RWPE2 (cell line): ENCODE measurements around the gene CD70.

Experiments
- ATAC-seq: fragments of 200-7000 bp; cut with Tn5 transposase; 3 replicates; pipeline ENCODE4 v1.9.1; 2021; ENCODE audit warnings: low read depth
- DNase-seq: peaks from one replicate; pipeline ENCODE4 v3.0.0-alpha.2; 2020; ENCODE audit warnings: low spot score
- H3K27ac ChIP-seq: fragments of 450-650 bp; 2 replicates; pipeline ENCODE4 v1.5.1; 2017; ENCODE audit warnings: mild to moderate bottlenecking; ENCODE audit not compliant: poor library complexity, severe bottlenecking
- H3K27me3 ChIP-seq: fragments of 250-450 bp; sonication (Bioruptor Pico); 2 replicates; pipeline ENCODE4 v1.5.1; 2021; ENCODE audit warnings: mild to moderate bottlenecking, moderate library complexity; ENCODE audit not compliant: insufficient read depth, poor library complexity, severe bottlenecking
- H3K36me3 ChIP-seq: fragments of 250-450 bp; sonication (Bioruptor Pico); 2 replicates; pipeline ENCODE4 v1.5.1; 2020; ENCODE audit warnings: low read depth, mild to moderate bottlenecking, moderate library complexity
- H3K4me1 ChIP-seq: fragments of 250-450 bp; sonication (Bioruptor Pico); 2 replicates; pipeline ENCODE4 v1.5.1; 2021; ENCODE audit warnings: mild to moderate bottlenecking, moderate library complexity; ENCODE audit not compliant: insufficient read depth, poor library complexity, severe bottlenecking
- H3K4me3 ChIP-seq: fragments of 250-450 bp; sonication (Bioruptor Pico); 2 replicates; pipeline ENCODE4 v1.5.1; 2021; ENCODE audit warnings: mild to moderate bottlenecking, moderate library complexity; ENCODE audit not compliant: severe bottlenecking
- H3K9me3 ChIP-seq: fragments of 250-450 bp; sonication (Bioruptor Pico); 2 replicates; pipeline ENCODE4 v1.5.1; 2021; ENCODE audit warnings: mild to moderate bottlenecking, moderate library complexity; ENCODE audit not compliant: severe bottlenecking
- TF ChIP-seq, protein P1 (sequence below): fragments of 450-650 bp; IDR thresholded peaks from one replicate; pipeline ENCODE4 v1.5.1; 2017; ENCODE audit warnings: mild to moderate bottlenecking, moderate library complexity; ENCODE audit not compliant: poor library complexity, severe bottlenecking

The CD70 gene

DNA sequence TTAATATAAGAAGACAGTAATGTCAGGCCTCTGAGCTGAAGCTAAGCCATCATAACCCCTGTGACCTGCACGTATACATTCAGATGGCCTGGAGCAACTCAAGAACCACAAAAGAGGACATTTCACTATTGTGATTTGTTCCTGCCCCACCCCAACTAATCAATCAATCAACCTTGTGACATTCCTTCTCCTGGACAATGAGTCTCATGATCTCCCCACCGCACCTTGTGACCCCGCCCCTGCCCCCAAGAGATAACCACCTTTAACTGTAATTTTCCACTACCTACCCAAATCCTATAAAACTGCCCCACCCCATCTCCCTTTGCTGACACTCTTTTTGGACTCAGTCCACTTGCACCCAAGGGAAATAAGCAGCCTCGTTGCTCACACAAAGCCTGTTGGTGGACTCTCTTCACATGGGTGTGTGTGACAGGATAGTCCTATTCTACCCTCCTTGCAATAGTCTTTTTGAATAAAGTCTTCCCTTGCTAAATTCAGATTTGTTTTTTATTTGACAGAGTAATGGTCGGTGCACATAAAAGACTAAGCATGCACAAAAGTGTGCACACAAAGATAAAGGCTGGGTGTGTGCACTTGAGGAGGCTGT, 14.0 kb downstream of the CD70 start:
- H3K27ac ChIP-seq = peak overlapping the region; percentile 60
- TF ChIP-seq, protein P1, sequence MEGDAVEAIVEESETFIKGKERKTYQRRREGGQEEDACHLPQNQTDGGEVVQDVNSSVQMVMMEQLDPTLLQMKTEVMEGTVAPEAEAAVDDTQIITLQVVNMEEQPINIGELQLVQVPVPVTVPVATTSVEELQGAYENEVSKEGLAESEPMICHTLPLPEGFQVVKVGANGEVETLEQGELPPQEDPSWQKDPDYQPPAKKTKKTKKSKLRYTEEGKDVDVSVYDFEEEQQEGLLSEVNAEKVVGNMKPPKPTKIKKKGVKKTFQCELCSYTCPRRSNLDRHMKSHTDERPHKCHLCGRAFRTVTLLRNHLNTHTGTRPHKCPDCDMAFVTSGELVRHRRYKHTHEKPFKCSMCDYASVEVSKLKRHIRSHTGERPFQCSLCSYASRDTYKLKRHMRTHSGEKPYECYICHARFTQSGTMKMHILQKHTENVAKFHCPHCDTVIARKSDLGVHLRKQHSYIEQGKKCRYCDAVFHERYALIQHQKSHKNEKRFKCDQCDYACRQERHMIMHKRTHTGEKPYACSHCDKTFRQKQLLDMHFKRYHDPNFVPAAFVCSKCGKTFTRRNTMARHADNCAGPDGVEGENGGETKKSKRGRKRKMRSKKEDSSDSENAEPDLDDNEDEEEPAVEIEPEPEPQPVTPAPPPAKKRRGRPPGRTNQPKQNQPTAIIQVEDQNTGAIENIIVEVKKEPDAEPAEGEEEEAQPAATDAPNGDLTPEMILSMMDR = no peak
- H3K4me1 ChIP-seq = peaks cover 24% of the 10 kb centered on the region
- H3K27me3 ChIP-seq = no peaks in the 10 kb centered on the region
- DNase-seq (no peak), ATAC-seq (no peak)
- H3K9me3 ChIP-seq = no peaks in the 10 kb centered on the region
- no peaks in the 10 kb centered on the region for H3K36me3 ChIP-seq
- H3K4me3 ChIP-seq = no peak overlapping the region

DNA sequence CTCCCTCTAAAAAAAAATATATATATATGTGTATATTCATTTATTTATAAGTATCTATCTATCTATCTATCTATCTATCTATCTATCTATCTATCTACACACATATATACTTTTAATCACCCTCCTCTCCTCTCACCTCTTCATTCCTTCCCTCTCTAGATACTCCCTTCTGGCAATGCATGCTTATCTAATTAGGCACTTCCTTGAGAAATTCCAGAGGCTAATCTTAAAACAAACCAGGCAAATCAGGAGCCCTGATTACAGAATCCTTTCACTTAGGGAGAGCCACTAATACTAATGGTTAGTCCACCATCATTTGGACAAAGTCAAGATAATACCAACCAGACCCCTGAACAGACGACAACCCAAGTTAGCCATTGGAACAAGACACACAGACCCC, 17.6 kb downstream of the CD70 start:
- Histone ChIP-seq H3K27me3 (no peaks in the 10 kb centered on the region), H3K9me3 (no peaks in the 10 kb centered on the region), H3K27ac (no peak overlapping the region), H3K36me3 (no peaks in the 10 kb centered on the region), H3K4me1 (peaks cover 20% of the 10 kb centered on the region), H3K4me3 (no peak overlapping the region)
- no peak for ATAC-seq
- TF ChIP-seq, protein P1 = no peak
- DNase-seq = no peak

DNA sequence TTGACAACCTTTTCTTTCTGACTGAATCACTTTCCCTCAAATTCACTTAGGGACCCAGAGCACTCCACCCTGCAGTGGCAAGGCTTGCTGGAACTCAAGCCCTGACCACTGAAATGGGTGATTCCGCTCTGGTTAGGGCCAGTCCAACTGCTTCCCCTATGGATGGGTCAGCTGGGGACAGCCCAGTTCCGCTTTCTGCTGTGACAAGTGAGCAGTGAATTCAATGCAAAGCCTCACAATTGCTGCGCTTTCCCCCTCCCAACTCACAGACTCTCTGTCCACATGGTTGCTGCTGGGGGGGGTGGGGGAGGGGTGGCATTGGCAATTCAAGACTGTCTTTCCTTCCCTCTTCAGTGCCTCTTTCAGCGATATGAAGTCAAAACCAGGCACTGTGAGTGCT, 18.7 kb downstream of the CD70 start:
- Histone ChIP-seq H3K9me3 (no peaks in the 10 kb centered on the region), H3K36me3 (no peaks in the 10 kb centered on the region), H3K4me3 (no peak overlapping the region), H3K27me3 (no peaks in the 10 kb centered on the region), H3K4me1 (peaks cover 13% of the 10 kb centered on the region), H3K27ac (no peak overlapping the region)
- no peak for ATAC-seq
- TF ChIP-seq, protein P1 = no peak
- no peak for DNase-seq

DNA sequence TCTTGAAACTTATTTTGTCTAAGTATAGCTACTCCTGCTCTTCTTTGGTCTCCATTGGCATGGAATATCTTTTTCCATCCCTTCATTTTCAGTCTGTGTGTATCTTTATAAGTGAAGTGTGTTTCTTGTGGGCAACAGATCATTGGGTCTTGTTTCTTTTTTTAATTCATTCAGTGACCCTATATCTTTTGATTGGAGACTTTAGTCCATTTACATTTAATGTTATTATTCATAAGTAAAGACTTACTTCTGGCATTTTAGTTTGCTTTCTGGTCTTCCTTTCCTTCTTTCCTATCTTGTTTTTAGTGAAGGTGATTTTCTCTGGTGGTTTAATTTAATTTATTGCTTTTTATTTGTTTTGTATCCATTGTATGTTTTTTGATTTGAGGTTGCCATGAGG, 19.8 kb downstream of the CD70 start:
- no peak overlapping the region for H3K27ac ChIP-seq
- H3K27me3 ChIP-seq = no peaks in the 10 kb centered on the region
- DNase-seq = no peak
- no peaks in the 10 kb centered on the region for H3K9me3 ChIP-seq
- peaks cover 2% of the 10 kb centered on the region for H3K4me1 ChIP-seq
- ATAC-seq = no peak
- H3K4me3 ChIP-seq = no peak overlapping the region
- TF ChIP-seq, protein P1 = no peak
- H3K36me3 ChIP-seq = no peaks in the 10 kb centered on the region

DNA sequence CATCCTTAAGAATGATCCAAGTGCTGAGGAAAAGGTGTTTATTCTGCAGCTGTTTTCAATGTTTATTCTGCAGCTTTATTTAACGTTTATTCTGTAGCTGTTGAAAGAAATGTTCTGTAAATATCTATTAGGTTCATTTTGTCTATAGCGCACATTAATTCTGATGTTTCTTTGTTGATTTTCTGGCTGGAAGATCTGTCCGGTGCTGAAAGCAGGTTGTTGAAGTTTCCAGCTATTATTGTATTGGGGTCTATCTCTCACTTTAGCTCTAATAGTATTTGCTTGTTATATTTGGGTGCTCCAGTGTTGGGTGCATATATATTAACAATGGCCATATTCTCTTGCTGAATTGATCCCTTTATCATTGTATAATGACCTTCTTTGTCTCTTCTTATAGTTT, 20.2 kb downstream of the CD70 start:
- DNase-seq = no peak
- Histone ChIP-seq H3K36me3 (no peaks in the 10 kb centered on the region), H3K4me1 (no peaks in the 10 kb centered on the region), H3K27me3 (no peaks in the 10 kb centered on the region), H3K9me3 (no peaks in the 10 kb centered on the region), H3K4me3 (no peak overlapping the region), H3K27ac (no peak overlapping the region)
- ATAC-seq = no peak
- TF ChIP-seq, protein P1 = no peak
